Nephron (organoid): ENCODE measurements around the gene NBR1.

Experiments
- H3K27ac Mint-ChIP-seq, 3 experiments: 2 replicates each; pipeline ENCODE4 v1.8.0; 2020; ENCODE audit warnings: mixed read lengths in 3 of 3, mild to moderate bottlenecking in 2 of 3, moderate library complexity in 1 of 3
- H3K27me3 Mint-ChIP-seq: 2 replicates; pipeline ENCODE4 v1.8.0; 2021; ENCODE audit warnings: low read depth, mild to moderate bottlenecking, moderate library complexity, mixed read lengths
- H3K36me3 Mint-ChIP-seq: 2 replicates; pipeline ENCODE4 v1.8.0; 2020; ENCODE audit warnings: low read depth, mixed read lengths
- H3K4me1 Mint-ChIP-seq: 2 replicates; pipeline ENCODE4 v1.8.0; 2020; ENCODE audit warnings: mixed read lengths
- H3K4me3 Mint-ChIP-seq, 3 experiments: 2 replicates each; pipeline ENCODE4 v1.8.0; 2020; ENCODE audit warnings: mild to moderate bottlenecking in 3 of 3, mixed read lengths in 3 of 3, moderate library complexity in 2 of 3
- H3K9me3 Mint-ChIP-seq: 2 replicates; pipeline ENCODE4 v1.8.0; 2020; ENCODE audit warnings: mixed read lengths
- TF ChIP-seq, protein P1 (sequence below), 3 experiments: fragments of 200-600 bp; sonication (generic); IDR thresholded peaks; one replicate each; pipeline ENCODE4 v1.5.0; 2021; ENCODE audit warnings: antibody characterized with exemption in 3 of 3; ENCODE audit not compliant: unreplicated experiment in 3 of 3

Gene NBR1

GRCh38 chr17:43213545-43213944 is 42.5 kb downstream of the NBR1 start:
- H3K27ac Mint-ChIP-seq, result no peak overlapping the region
- peaks cover 22% of the 10 kb centered on the region for H3K4me1 Mint-ChIP-seq
- H3K27me3 Mint-ChIP-seq, result no peaks in the 10 kb centered on the region
- H3K36me3 Mint-ChIP-seq, result peaks cover 23% of the 10 kb centered on the region
- H3K9me3 Mint-ChIP-seq, result no peaks in the 10 kb centered on the region
- H3K4me3 Mint-ChIP-seq, result peak overlapping the region; percentile 51 to 97 (median 93)
- TF ChIP-seq, protein P1, sequence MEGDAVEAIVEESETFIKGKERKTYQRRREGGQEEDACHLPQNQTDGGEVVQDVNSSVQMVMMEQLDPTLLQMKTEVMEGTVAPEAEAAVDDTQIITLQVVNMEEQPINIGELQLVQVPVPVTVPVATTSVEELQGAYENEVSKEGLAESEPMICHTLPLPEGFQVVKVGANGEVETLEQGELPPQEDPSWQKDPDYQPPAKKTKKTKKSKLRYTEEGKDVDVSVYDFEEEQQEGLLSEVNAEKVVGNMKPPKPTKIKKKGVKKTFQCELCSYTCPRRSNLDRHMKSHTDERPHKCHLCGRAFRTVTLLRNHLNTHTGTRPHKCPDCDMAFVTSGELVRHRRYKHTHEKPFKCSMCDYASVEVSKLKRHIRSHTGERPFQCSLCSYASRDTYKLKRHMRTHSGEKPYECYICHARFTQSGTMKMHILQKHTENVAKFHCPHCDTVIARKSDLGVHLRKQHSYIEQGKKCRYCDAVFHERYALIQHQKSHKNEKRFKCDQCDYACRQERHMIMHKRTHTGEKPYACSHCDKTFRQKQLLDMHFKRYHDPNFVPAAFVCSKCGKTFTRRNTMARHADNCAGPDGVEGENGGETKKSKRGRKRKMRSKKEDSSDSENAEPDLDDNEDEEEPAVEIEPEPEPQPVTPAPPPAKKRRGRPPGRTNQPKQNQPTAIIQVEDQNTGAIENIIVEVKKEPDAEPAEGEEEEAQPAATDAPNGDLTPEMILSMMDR (IDR thresholded peaks at IDR 0.05; ENCODE audit: unreplicated experiment in 3 of 3), result no peak

DNA sequence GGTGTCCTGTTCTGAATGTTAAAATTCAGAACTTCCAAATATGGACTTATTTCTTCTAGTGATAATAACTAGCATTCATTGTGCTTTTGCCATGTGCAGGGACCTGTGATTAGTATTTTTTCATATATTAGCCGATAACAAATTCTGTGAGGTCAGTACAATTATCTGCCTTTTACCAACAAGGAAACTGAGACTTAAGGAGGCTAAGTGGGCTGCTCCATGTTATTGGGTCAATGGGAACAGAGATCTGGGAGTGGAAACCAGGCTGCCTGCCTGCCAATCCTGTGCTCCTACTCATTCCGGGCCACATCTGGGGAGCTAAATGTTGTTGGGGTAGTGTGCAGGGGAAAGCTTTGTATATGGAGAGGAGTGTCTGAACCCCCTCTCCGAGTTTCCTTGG is 44.3 kb downstream of the NBR1 start:
- no peaks in the 10 kb centered on the region for H3K27me3 Mint-ChIP-seq
- H3K27ac Mint-ChIP-seq, result peak overlapping the region in 1 of 3 experiments; percentile 11
- peaks cover 11% of the 10 kb centered on the region for H3K36me3 Mint-ChIP-seq
- peaks cover 22% of the 10 kb centered on the region for H3K4me1 Mint-ChIP-seq
- TF ChIP-seq, protein P1 (IDR thresholded peaks at IDR 0.05; ENCODE audit: unreplicated experiment in 3 of 3), result no peak
- no peaks in the 10 kb centered on the region for H3K9me3 Mint-ChIP-seq
- H3K4me3 Mint-ChIP-seq, result no peak overlapping the region

DNA sequence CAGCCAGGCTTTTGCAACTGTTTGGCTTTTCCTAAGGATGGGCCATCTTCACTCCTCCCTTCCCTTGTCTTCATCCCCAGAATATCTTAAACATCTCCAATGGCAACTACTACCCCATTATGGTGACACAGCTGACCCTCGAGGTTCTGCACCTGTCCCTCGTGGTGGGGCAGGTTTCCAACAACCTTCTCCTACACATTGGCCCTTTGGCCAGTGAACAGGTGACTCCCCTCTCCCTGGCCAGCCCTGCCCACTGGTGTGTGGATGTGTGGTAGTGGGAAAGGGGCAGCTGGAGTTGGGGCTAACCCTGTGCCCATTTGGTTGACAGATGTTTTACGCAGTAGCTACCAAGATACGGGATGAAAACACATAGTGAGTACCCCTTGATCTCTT is 45.4 kb downstream of the NBR1 start:
- H3K4me1 Mint-ChIP-seq, result peaks cover 15% of the 10 kb centered on the region
- no peaks in the 10 kb centered on the region for H3K27me3 Mint-ChIP-seq
- TF ChIP-seq, protein P1 (IDR thresholded peaks at IDR 0.05; ENCODE audit: unreplicated experiment in 3 of 3), result no peak
- peak overlapping the region in 1 of 3 experiments; percentile 89 for H3K27ac Mint-ChIP-seq
- H3K9me3 Mint-ChIP-seq, result no peaks in the 10 kb centered on the region
- peaks cover 11% of the 10 kb centered on the region for H3K36me3 Mint-ChIP-seq
- H3K4me3 Mint-ChIP-seq, result no peak overlapping the region

- no peak overlapping the region for H3K4me3 Mint-ChIP-seq
These were observed 46.0 kb downstream of the NBR1 start for GRCh38 chr17:43216762-43217613.

GRCh38 chr17:43217614-43218087 is 46.6 kb downstream of the NBR1 start:
- Mint-ChIP-seq H3K27ac (peak overlapping the region in 1 of 3 experiments; percentile 89), H3K27me3 (no peaks in the 10 kb centered on the region), H3K4me1 (peaks cover 4% of the 10 kb centered on the region)

More at GRCh38 chr17:43216762-43217613, 46.0 kb downstream of the NBR1 start:
- TF ChIP-seq, protein P1 (IDR thresholded peaks at IDR 0.05; ENCODE audit: unreplicated experiment in 3 of 3), result peak in 1 of 3 experiments; percentile 10
- H3K27me3 Mint-ChIP-seq, result no peaks in the 10 kb centered on the region
- peak overlapping the region in 2 of 3 experiments; percentile 46 to 89 for H3K27ac Mint-ChIP-seq
- H3K9me3 Mint-ChIP-seq, result no peaks in the 10 kb centered on the region
- H3K36me3 Mint-ChIP-seq, result peaks cover 11% of the 10 kb centered on the region
- H3K4me1 Mint-ChIP-seq, result peaks cover 10% of the 10 kb centered on the region

More at GRCh38 chr17:43217614-43218087, 46.6 kb downstream of the NBR1 start:
- TF ChIP-seq, protein P1 (IDR thresholded peaks at IDR 0.05; ENCODE audit: unreplicated experiment in 3 of 3), result no peak
- H3K4me3 Mint-ChIP-seq, result no peak overlapping the region
- peaks cover 9% of the 10 kb centered on the region for H3K36me3 Mint-ChIP-seq
- H3K9me3 Mint-ChIP-seq, result no peaks in the 10 kb centered on the region
